Forelimb muscle (tissue), 1 donor: Measurements from ENCODE around the gene VAV2. TPM values are rescaled to one million over a fixed set of nuclear protein-coding genes. Genes with fewer than 3 reads are reported as not detected.

Experiments
- DNase-seq: peaks from one replicate; pipeline ENCODE4 v3.0.0-alpha.2; 2013; ENCODE audit warnings: low read depth
- polyA plus RNA-seq: library from polyadenylated mRNA; unstranded; fragments of 120-200 nt; gene quantifications from one replicate; pipeline ENCODE4 v1.2.1, GENCODE V29; 2013; ENCODE audit not compliant: insufficient read length

VAV2 gene
- polyA plus RNA-seq, 1 donor, result 13.5 TPM

DNA sequence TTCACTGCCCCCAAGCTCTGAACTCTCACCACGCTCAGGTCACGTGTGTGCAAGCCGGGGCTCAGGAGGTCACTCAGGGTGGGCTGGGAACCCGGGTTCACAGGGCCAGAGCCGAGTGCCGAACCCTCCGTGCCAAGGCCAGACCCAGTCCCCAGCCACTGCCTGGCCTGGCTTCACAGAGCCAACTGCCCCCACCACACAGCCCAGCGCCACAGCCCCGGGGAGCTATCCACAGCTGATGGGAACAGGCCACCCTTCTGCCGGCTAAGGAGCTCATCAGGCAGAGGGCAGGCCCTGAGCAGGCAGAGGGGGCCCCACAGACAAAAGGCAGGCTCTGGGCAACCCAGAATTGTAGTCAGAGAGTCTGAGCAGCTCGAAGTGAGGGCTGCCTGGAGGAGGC lies 117.0 kb downstream of the VAV2 start:
- no peak for DNase-seq

DNA sequence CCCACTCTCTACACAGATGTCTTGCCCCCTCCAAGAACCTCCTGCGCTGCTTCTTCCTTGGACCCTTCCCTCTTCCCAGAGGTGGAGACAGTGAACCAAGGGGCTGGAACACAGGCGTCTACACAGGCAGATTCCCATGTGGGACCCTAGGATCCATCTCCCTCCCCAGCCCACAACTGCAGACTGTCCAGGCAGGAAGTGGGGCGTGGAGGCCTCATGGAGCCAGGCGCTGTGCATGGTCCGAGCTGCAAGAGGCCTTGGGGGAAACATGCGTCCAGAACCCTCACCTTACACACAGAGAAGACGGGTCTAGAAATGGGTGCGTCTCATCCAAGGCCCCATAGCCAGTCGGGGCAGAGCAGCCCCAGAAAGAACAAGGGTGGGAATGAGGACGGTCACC lies 117.5 kb downstream of the VAV2 start:
- no peak for DNase-seq

DNA sequence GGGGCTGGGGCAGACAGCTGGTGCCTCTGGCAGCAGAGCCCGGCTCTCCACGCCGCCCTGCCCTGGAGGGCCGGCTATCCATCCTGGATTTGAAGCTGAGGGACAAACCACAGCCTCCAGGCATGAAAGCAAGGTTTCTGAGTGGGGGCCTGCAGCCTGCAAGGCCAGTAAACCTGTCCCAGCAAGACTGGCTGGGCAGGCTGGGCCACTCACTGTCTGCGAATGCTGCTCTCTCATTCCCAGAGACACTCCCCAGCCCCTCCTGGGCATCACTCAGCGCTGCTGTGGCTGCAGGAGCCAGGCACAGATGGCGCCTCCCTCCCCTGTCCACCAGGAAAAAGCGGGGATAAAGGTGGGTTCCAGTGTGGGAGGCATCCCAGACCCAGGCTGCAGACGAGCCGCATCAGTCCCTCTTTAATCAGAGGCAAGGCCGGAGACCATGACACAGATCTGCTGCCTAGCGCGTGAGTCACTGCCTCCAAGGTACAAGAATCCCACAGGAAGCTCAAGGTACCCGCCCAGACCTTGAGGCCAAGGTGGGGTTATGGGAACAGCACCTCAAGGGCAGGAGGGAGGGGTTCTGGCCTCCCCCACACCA lies 118.0 kb downstream of the VAV2 start:
- DNase-seq, result no peak

DNA sequence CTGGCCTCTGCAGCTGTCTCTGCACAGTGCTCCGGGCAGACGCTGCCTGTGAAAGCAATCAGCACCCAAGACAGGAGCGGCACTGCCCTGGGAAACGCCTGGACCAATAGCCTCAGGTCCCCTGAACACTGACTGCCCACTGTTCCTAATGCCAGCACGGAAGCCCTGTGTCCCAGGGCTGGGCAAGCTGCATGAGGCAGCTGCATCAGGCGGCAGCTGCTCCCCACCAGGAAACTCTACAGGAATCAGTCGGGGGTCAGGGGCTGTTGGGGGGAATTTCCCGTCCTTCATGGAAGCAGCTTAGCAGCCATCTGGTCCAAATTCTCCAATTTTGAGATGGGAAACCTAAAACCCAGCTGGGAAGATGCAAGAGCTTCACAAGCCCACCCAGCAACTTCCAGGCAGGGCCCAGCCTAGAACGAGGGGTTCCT lies 118.6 kb downstream of the VAV2 start:
- no peak for DNase-seq

DNA sequence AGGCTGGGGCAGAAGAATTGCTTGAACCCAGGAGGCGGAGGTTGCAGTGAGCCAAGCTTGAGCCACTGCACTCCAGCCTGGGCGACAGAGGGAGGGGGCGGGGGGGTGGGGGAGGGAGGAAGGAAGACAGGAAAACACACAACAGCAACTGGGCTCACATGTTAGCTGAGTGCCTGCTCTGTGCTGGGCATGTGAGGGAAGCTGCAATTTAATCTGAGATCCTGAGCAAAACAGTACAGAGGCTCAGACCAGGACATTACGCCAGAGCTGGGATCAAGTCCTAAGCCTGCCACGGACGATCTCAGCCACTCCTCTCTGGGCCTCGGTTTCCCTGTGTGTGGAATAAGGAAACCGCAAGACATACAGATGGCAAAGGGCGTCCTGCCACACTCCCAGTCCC lies 119.1 kb downstream of the VAV2 start:
- no peak for DNase-seq

DNA sequence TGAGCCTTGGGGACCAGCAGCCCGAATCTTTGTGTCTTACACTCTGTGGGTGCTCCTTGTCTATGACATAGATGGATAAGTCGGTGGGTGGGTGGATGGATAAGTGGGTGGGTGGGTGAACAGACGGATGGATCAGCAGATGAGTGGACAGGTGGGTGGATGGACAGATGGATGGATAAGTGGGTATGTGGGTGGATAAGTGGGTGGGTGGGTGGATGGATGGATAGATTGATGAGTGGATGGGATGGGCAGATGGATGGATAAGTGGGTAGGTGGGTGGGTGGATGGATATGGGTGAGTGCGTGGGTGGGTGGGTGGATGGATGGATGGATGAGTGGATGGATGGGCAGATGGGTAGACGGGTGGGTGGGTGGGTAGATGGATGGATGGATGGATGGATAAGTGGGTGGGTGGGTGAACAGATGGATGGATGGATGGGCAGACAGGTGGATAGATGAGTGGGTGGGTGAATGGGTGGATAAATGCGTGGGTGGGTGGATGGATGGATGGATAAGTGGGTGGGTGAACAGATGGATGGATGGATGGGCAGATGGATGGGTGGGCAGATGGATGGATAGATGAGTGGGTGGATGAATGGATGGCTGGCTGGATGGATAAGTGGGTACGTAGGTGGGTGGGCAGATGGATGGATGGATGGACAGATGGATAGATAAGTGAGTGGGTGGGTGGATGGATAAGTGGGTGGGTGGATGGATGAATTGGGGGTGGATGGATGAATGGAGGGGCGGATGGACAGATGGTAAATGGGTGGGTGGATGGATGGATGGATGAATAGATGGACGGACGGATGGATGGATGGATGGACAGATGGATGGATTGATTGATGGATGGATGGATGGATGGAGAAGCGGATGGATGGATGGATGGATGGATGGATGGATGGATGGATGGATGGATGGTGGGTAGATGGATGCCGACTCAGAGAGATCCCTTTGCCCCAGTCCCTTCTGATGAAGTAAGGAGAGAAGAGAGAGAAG lies 121.2 kb downstream of the VAV2 start:
- no peak for DNase-seq

DNA sequence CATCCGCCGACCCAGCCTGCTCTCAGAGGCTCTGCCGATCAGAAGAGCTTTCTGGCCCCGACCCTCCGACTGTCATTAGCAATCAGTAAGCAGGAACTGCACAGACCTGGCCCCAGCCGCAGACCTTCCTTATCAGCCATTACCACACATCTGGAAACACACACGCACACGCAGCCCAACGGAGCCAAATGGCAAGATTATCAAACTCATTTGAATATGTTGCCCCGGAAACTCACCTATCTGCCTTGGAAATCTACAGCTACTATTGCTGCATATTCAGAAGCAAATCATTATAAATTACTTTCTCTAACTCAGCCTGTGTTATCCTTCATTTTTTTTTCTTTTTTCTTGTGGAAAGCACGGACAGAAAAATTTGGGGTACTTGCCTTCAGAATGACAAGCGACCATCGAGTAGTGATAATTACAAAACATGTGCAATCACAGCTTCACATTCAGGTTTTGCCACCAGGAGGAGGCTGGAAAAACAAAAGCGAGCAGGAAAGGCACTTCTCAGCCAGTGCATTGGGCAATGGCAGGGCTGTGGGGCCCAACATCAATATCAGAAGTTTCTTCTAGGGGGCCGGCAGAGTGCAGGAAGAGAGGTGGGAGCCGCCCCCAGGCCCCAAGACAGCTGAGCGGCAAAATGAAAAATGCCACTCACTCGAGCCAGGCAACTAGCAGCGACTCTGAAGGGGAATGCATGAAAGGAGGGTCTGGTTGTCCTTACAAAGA lies 122.3 kb downstream of the VAV2 start:
- DNase-seq, result no peak

DNA sequence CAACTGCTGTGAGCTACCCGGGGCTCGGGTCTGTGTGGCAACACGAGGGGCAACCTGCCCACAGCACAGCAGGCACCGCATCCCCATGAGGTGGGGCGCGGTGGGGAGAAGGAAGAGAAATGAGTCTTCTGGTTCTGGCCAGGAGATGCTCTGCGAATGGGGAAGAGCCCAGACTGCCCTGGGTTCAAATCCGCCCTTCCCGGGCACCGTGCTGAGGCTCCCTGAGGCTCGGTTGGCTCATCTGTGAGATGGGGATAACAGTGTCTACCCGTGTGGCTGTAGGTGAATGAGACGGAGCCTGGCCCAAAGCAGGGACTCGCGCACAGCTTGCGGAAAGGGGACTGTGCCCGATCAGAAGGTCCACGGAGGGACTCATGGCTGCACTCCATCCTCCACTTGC lies 123.9 kb downstream of the VAV2 start:
- DNase-seq, result no peak

DNA sequence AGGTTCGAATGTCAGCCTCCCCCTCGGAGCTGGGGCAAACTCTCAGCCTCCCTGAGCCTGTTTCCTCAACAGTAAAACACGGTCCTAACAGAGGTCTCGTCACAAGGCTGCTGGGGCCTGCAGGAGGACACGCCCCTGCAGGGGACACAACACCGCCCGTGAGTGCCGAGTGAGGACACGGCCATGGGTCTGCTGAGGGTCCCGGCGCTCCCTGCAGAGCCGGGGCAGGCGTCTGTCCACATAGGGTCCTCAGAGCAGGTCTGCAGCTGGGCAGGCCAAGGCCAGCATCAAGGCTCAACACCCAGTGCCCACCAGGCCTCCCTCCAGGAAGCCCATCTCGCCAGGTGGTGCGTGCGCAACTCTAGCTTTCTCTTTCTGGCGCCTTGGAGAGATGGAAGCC lies 125.2 kb downstream of the VAV2 start:
- DNase-seq, result no peak

DNA sequence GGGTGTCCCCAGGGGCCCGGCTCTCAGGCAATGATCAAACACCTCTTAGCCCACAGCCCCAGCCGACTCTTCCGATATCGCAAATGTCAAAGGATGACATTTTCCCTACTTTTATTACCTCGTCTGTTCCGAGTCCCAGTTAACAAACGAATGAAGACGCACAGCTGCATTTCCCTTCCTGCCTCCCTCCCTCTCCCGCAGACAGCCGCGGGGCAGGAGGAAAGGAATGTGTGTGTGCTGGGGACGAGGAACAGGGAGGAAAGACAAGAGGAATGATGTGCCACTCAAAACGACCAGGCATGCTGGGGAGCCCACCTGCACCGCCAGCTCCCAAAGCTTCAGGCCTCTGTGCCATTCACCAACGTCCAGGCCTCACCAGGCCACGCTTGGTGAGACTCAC lies 128.1 kb downstream of the VAV2 start:
- no peak for DNase-seq

DNA sequence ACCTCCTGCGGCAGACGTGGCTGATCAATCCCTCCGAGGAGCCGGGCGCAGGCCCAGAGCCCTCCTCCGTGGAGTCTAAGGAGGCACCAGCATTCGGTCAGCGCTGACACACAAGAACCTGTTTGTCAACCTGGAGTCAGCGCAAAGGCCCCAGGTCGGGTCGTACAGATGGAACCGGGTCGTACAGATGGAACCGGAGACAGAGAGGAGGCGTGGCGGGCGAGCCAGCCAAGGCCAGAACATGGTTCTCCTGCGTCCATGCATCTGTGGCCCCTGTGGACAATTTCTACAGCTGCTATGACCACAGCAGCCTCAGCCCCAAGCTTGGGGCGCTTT lies 128.9 kb downstream of the VAV2 start:
- no peak for DNase-seq

DNA sequence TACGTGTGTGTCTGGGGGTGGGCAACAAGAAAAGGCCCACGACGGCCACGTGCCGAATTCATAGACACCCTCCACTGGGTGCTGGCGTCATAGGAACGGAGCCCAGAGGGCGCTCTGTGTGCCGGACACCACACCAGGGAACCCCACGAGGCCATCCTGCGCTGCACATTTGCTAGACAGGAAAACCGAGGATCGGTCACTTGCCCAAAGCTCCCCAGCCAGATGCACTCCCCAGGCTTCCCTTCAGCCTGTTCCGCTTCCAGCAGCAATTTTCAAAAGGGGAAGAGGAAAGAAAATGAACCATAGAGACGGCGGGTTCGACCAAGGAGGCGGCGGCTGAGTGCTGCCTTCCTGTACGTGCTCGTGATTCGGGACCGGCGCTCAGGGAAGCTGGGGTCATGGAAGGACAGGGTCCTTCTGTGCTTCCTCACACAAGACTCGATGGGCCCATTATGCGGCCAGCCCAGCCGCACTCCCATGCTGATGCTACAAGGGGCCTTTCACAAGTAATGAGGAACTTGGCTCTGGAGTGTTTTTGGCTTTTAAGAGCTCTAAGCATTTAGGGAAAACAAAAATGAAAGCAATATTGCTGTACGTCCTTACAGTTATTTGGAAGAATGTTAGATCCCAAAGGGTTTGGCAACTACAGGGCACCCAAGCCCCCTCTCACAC lies 129.4 kb downstream of the VAV2 start:
- DNase-seq, result no peak

DNA sequence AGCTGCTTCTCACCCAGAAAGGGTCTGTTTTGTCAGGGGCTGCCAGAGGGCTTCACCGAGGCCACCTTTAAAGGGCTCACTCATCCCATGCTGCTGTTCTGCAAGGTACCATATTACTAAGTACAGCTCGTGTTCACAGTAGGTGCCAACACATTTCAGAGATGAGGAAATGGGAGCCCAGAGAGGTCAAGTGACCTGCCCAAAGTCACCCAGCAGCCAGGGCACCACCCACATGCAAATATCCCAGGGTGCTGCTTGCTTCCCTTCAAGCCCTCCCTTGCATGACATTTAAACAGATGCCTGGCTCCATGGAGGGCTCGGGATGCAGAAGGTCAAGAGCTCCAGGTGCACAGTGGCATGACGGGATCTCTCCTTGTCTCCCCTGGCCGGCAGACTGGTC lies 130.4 kb downstream of the VAV2 start:
- DNase-seq, result no peak

DNA sequence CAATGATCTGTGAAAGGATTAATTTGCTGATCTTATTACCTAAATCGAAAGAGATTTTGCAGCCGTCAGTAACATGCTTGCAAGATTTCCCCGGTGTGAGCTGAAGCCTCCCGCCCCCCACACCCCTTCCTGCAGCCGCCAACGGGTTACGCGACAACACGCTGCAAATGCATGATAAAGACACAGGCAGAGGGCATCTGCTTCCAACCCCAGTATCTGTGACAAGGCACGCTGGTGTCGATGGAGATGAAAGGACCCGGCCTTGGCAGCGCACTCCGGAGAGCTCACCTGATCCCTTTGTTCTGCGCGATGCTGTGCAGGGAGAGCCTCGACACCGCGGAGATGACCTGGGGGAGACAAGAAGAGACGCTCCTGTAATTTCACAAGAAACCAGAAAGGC lies 131.0 kb downstream of the VAV2 start:
- DNase-seq, result no peak

DNA sequence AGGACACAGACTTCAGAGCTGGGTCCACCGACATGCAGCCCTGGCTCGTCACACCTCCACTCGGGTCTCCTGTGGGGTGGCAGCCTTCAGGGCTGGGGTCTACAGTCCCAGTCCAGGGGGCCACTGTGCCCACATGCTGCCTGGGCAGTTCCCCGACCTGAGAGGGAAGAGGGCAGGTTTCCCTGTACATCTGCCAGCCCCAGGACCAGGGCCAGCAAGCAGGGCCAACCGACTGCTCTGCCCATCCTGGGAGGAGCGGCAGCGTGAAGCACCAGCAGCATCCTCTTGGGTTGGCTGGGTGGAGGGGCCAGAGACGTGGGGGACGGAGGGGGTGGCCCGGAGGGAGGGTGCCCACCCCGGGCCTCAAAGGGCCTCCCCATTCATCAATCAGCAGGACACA lies 133.4 kb downstream of the VAV2 start:
- no peak for DNase-seq

DNA sequence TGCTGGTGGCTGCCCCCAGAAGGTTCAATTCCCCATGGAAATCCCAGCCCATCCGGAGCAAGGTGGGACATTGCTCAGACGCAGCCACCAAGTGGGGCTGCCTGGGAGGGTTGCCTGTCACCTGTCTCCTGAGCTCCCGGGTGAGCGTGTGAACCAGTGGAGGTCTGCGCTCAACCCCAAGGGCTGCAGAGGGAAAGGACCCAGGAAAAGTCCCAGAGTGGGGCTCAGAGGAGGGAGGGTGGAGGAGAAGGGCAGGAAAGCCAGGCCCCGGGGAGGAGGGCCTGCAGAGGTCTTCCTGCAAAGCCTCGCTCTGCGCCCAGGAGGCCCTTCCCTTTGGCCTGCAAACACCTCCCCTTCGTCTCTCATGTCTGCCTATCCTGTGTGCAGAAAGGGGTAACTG lies 134.5 kb downstream of the VAV2 start:
- no peak for DNase-seq

DNA sequence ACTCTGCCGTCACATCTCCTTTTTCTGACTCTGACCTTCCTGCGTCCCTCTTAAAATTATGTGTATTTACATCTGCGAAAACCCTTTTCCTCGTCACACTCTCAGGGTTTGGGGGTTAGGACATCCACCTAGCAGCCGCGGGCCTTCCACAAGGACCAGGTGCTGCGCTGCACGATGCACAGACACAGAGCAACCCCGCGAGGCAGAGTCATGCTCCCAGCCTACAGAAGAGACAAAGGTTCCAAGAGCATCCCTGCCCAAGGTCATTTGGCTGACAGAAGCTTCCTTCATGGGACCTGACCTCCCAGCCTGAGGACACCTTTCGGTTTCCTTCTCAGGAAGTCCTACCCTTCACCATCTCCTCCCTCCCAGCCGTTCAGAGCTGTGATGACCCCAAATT lies 135.3 kb downstream of the VAV2 start:
- no peak for DNase-seq

DNA sequence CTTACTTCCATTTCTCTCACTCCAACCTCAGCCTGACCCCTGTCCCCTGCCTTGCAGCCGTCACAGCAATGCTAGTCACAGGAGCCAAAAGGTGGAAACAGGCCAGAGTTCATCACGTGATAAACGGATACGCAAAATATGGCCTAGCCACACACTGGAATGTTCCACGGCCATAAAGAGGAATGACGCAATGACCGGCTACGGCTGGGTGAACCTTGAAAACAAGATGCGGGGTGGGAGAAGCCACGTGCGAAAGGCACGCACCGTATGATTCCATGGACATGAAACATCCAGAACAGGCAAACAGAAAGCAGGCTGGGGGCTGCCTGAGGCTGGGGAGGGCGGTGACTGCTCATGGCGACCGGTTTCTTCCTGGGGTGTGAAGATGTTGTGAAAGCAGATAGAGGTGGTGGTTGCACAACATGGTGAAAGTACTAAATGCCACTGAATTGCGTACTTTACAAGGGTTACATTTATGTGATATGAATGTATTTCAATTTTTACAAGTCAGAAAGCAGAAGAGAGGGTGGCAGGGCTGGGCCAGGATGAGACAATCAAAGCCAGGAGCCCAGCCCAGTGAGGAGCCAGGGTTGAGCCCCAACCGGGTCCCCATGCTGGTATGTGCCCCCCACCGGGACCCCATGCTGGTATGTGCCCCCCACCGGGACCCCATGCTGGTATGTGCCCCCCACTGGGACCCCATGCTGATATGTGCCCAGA lies 136.2 kb downstream of the VAV2 start:
- DNase-seq, result no peak

DNA sequence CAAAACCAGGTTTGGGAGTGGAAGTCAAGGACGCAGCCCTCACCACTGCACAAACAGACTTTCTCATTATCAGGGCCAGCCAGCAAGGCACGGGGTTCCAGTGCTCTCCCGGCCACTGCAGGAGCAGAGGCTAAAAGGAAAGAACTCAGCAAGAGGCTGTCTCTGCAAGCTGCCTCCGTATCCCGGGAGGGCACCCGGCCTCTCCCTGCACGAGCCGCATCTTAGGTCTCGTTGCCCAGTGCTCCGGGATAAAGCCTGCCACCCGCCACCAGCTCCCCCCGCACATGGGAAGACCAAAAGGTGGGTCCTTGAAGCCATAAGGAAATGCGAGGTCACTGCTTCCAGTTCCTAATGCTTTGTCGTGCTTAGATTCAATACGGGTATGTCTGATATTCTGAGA lies 136.8 kb downstream of the VAV2 start:
- DNase-seq, result no peak

DNA sequence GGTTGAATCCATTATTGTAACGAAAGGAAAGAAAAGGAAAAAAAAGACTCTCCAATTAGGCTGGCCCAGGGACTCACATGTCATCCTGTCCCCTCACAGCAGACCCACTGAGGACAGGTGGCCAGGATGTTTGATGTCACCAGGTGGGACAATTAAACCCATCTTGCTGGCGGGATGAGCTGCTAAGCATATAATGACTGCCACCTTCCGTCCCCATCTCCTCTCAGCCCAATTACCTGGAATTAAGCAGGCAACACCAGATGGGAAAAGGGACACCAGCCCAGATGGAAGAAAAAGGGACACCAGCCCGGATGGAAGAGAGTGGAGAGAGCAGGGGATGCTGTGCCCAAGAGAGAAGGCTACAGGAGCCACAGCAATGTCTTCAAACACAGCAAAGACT lies 137.4 kb downstream of the VAV2 start:
- no peak for DNase-seq

DNA sequence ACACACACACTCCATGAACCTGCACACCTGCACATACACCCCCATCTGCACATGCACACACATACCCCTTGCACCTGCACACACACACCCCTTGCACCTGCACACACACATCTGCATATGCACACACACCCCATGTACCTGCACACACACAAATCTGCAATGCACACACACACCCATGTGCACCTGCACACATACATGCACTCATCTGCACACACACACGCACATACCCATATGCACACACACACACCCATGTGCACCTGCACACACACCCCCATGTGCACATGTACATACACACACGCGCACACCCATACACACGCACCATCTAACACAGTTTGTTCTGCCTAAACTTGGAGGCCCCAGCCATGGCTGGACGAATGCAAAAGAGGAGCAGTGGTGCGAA lies 138.1 kb downstream of the VAV2 start:
- DNase-seq, result no peak

DNA sequence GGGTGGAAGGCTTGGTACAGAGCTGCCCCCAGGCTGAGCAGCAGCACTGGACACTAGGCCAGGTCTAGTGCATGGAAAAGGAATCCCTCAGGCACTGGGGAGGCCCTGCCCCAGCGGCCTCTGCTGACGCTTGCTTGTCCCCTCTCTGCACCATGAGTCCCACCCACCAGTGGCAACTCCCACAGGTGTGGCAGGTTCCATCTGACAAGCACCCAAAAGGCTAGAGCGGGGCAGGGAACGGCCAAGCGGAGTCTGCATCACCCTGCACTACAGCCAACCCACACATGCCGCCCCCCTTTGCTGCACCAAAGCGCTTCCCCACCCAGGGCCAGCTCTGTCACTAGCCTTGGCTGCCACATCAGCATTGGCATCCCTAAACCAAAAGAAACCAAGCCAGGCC lies 138.8 kb downstream of the VAV2 start:
- no peak for DNase-seq
